Stimulated activated CD8-positive, alpha-beta memory T cell treated with anti-CD3 and anti-CD28 coated beads, Interleukin-12 subunit alpha, Interleukin-12 subunit beta, amount 100 ng/mL, for 1 hour (primary cell): ENCODE measurements around the gene UNC93A.
"Not testable (repeated sequence)": the region's sequence is repeated elsewhere in the genome, so short reads cannot be mapped to it uniquely, and the experiment has no call there.

Source experiments
- DNase-seq: peaks from one replicate; pipeline ENCODE4 v3.0.0-alpha.2; 2020; ENCODE audit warnings: low read depth

UNC93A gene

GRCh38 chr6:167270499-167271311 is 20.4 kb upstream of the UNC93A start:
- no peak for DNase-seq

- no peak for DNase-seq
Observed at GRCh38 chr6:167272151-167272550, 19.0 kb upstream of the UNC93A start.

GRCh38 chr6:167272696-167273379 is 18.3 kb upstream of the UNC93A start:
- DNase-seq: no peak

- DNase-seq: no peak
Observed at GRCh38 chr6:167274270-167274669, 16.8 kb upstream of the UNC93A start.

- DNase-seq: no peak
Observed at GRCh38 chr6:167275001-167275400, 16.1 kb upstream of the UNC93A start.

GRCh38 chr6:167275436-167275835 is 15.7 kb upstream of the UNC93A start:
- DNase-seq: no peak

- no peak for DNase-seq
Observed at GRCh38 chr6:167276772-167277533, 14.2 kb upstream of the UNC93A start.

- not testable (repeated sequence) for DNase-seq
Observed at GRCh38 chr6:167278173-167278940, 12.8 kb upstream of the UNC93A start.

- DNase-seq: no peak
Observed at GRCh38 chr6:167279766-167280446, 11.2 kb upstream of the UNC93A start.

- not testable (repeated sequence) for DNase-seq
Observed at GRCh38 chr6:167280466-167280865, 10.6 kb upstream of the UNC93A start.

GRCh38 chr6:167282165-167282564 is 8.9 kb upstream of the UNC93A start:
- DNase-seq: no peak

GRCh38 chr6:167284565-167284964 is 6.5 kb upstream of the UNC93A start:
- not testable (repeated sequence) for DNase-seq

GRCh38 chr6:167285077-167285770 is 5.9 kb upstream of the UNC93A start:
- no peak for DNase-seq

- DNase-seq: no peak
Observed at GRCh38 chr6:167287513-167288048, 3.5 kb upstream of the UNC93A start.

- peak; percentile 4 for DNase-seq
Observed at GRCh38 chr6:167288591-167289225, 2.4 kb upstream of the UNC93A start.

- DNase-seq: not testable (repeated sequence)
Observed at GRCh38 chr6:167289291-167289690, 1.8 kb upstream of the UNC93A start.

GRCh38 chr6:167291623-167292300 is 647 bp downstream of the UNC93A start:
- no peak for DNase-seq

GRCh38 chr6:167292301-167293087 is 1.4 kb downstream of the UNC93A start:
- no peak for DNase-seq
